Islet precursor cell (in vitro differentiated cells): ENCODE data around the gene PMEPA1.
A peak's percentile ranks its signal among the peaks of the same experiment; 100 is the strongest.

ENCODE experiments used
- DNase-seq: peaks from one replicate; pipeline ENCODE4 v3.0.0-alpha.2; 2018

The PMEPA1 gene

DNA sequence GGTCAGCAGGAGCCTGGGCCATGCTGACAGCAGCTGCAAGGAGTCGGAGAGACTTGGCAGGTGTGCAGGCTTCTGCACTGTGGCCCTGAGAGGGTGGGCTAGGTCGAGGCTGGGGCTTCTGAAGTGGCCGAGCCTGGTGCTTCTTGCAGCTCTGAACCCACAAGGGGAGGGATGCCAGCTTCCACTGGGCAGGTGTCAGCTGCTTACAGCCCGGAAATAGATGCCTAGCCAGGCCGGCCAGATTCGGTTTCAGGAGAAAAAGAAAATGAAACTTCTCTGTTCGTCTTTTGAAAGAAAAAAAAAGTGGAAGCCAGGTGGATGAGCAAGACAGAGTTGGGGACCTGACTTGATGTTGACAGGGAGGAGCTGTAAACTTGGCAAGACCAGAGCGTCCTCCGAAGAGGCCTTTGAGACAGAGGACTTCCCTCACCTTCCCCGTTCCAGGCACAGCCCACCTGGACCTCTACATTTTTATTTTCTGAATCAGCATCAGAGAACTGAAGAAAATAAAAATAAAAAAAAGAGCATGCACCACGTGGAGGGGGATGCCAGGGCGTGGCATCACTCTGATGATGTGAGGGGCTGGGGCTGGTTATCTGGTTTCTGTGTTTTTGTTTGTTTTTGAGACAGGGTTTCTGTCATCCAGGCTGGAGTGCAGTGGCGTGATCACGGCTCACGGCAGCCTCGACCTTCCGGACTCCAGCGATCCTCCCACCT lies 89.4 kb downstream of the PMEPA1 start, which contains the start of gene ZBP1:
Gene ZBP1 (minus strand): TSS at position 153 of the 717 bp plus-strand sequence. CDS start 131 bp downstream, at position 22.
- DNase-seq, result peak; percentile 46

DNA sequence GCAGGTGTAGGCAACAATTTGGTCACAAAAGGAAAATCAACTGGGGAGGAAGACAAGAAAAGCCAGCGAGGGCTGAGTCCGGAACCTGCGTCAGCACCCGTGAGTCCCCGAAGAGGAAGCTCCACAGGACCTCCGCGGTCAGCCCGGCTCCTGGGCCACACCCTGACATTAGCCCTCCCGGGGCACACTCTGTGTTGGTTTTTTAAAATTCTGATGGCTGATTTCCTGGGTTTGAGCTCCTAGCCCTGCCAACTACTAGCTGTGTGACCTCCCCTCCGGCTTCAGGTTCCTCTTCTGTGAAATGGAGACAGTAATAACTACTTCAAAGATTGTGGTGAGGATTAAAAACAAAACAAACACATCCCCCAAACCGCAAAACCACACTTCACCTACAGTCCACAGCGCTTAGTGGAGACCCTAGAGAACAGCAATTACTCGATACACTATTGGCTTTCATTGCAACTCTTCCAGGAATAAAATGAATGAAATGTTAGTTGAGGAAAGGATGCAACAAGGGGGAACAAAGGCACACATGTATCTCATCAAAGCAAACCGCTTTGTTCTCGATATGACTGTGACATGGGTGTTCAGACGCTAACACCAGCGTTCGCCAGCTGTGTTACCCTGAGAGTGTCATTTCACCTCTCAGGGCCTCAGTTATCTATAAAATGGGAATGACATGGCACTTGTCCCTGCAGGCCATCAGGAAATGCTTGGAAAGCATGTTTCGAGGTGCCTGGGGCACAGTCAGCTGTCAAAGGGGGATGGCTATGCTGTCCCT lies 90.6 kb downstream of the PMEPA1 start:
- DNase-seq, result peak; percentile 36

- DNase-seq, result peak; percentile 43
These were observed 91.1 kb downstream of the PMEPA1 start for GRCh38 chr20:57618764-57619050.

GRCh38 chr20:57618091-57618763 lies 91.6 kb downstream of the PMEPA1 start:
- DNase-seq, result peak; percentile 82

- DNase-seq, result peak; percentile 38
These were observed 92.6 kb downstream of the PMEPA1 start for GRCh38 chr20:57617079-57617795.

- peak; percentile 43 for DNase-seq
These were observed 93.5 kb downstream of the PMEPA1 start for GRCh38 chr20:57616143-57616951.

GRCh38 chr20:57615445-57615811 lies 94.4 kb downstream of the PMEPA1 start:
- peak; percentile 31 for DNase-seq

DNA sequence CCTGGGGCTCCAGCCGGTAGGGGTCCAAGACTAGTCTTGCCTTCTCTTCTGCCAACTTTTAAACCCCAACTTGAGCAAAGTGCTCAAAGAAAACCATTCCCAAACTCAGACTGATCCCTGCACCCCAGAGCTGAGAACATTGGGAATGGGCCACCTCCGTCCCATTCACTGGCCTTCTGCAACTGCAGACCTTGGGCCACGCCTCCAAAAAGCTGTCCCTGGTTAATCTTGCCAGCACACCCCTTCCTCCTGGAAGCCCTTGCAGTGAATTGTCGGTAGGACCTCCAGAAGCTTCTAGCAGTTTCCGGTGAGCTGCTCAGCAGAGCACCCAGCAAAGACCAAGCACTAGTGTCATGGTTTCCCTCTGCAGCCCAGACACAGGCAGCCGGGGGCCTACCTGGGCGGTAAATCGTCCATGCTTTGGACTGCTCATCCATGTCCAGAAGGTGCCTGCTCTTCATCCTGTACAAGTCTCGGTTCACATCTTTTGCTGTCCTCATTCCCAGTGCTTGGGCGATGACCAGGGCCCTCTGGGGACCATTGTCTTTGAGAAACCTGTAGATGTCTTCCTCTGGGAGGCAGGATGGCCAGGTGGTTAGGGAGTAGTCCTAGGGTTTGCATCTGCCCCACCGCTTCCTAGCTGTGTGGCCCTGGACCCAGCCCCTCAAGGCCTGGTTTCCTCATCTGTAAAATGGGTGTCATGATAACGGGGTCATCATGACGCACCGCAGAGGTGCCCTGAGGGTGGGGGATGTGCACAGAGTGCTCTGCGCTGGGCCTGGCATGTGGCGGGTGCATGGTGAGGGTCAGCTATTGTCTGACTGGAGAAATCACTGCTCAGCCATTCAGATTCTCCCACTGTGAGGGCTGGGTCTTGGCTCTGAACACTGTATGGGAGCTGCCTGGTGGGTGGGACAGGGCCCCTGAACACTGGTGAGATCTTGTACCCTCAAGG lies 95.0 kb downstream of the PMEPA1 start:
- peak; percentile 46 for DNase-seq

- DNase-seq, result peak; percentile 31
These were observed 96.3 kb downstream of the PMEPA1 start for GRCh38 chr20:57613481-57613921.

GRCh38 chr20:57612916-57613315 lies 96.9 kb downstream of the PMEPA1 start:
- peak; percentile 31 for DNase-seq

DNA sequence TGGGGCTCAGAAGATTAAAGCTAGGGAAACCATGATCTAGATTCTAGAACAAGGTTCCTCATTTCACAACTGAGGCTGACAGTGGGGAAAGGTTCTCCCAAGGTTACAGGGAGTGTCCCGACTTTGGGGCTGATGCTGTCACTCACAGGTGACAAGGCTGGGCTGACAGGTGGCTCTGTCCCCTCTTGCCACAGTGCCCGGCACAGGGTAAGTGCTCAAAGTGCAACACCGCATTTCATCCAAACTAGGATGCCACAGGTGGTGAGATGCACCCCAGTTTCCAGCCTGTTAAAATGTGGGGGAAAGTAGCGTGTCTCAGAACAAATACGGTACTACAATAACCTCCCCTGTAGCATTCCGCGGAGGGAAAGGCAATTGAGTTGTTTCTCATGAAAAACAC lies 97.4 kb downstream of the PMEPA1 start:
- DNase-seq, result peak; percentile 7

GRCh38 chr20:57611586-57612311 lies 98.1 kb downstream of the PMEPA1 start:
- no peak for DNase-seq

- DNase-seq, result peak; percentile 63
These were observed 99.4 kb downstream of the PMEPA1 start for GRCh38 chr20:57610261-57610952.

DNA sequence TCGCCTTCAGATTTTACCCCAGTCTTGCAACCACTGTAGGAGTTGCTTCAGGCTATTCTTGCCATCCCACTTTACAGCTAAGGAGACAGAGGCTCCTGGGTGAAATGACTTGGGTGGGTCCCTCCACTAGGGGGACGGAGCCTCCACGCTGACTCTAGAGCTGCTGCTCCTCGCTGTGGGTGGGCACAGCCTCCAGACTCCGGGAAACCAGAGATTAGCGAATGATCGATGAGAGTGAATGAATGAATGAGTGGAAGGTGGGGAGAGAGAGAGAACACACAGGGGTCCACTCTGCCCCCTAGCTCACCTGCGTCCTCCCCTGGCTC lies 100.0 kb downstream of the PMEPA1 start:
- DNase-seq, result no peak

DNA sequence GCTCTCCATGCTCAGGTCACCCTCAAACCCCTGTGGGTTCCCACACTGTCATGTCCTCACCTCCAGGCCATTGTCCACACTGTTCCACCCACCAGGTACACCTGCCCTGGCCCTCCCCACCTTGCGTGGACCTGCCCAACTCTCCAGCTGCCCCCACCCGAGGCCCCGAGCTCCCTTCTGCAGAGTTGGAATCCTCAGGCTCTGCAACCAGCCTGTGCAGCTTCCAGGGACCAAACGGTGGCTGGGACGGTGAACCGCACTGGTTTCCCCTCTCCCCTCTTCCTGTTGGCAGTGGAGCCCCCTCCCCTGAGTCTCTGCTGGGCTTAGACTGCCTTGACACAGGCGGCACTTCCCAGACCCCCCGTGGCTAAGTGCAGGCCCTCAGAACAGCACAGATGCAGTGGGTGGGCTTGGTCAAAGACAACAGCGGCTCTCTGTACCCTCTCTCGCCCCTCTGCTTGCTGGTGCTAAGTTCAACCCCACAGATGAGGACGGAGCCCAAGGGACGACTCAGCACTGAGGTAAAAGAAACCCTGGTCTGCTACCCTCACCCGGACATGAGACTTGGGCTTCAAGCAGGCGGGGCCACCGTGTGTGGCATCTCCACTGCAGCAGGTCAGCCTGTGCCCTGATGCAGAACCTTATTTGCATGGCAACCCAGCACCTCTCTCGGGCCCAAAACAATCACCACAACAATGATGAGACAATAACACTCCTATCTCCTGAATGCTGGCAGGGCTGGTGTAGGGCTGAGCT lies 100.6 kb downstream of the PMEPA1 start:
- DNase-seq, result no peak

DNA sequence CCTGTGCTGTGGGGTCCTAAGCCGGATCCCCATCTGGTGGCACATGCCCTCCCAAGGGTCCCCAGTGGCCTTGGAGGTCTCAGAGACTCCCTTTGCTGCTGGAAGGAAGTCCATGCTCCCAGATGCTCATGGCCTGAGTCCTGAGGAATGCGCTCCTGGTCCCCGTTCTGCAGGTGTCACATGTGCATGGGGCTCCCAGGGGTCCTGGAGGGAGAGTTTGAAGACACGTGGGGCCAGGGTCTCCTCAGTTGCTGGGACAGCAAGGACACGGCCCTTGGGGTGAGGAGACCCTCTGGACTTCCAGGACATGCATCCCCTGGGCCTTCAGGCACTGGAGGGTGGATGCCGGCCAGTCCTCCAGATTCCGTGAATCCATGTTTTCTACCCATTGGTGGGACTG lies 101.3 kb downstream of the PMEPA1 start:
- DNase-seq, result no peak

DNA sequence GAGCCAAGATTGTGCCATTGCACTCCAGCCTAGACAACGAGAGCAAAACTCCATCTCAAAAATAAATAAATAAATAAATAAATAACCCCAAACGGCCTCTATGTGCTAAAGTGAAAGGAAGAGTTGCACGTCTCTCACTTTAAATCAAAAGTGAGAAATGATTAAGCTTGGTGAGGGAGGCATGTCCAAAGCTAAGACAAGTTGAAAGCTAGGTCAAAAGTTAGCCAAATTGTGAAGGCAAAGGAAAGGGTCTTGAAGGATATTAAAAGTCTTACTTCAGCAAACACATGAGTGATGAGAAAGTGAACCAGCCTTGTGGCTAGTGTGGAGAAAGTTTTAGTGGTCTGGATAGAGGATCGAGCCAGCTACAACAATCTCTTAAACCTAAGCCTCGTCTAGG lies 103.9 kb downstream of the PMEPA1 start:
- DNase-seq, result no peak

DNA sequence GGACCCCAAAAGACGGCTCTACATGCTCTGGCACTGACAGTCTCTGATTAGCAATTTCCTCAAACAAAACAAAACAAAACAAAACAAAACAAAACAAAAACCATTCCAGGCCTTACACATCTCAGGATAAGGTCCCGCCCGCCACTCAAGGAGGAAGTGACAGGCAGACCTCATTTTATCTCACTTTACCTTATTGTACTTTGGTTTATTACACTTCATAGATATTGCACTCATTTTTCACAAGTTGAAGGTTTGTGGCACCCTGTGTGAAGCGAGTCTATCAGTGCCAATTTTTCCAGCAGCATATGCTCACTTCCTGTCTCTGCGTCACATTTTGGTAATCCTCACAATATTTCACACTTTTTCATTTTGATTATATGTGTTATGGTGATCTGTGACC lies 104.8 kb downstream of the PMEPA1 start:
- DNase-seq, result no peak

GRCh38 chr20:57603120-57603519 lies 106.7 kb downstream of the PMEPA1 start:
- no peak for DNase-seq
